ENCODE results near the gene TMEM80.

DNA sequence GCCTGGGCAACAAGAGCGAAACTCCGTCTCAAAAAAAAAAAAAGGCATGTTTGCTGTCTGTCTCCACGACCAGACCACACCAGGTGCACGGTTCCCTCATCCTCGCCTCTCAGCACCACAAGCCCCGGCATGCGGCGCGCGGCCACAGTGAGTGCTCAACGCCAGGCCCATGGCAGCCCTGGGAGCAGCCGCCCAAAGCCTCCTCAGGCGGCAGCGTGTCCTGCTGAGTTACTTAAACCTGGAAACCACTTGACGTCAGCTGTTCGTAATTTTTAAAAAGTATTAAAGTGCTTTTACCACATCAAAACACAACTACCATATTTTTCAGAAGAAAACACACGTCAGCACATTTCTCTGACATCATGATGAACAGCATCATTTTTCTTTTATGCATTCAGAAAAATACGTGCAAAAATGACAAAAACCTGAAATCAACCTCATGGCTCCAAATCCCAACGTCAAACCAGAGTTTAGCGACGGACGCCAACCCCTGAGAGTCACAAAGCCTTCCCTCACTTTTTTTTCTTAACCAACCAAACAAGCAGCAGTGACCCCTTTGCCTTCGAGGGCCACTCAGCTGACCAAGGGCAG lies 2.7 kb upstream of the TMEM80 start:
- TF ChIP-seq, protein P1, sequence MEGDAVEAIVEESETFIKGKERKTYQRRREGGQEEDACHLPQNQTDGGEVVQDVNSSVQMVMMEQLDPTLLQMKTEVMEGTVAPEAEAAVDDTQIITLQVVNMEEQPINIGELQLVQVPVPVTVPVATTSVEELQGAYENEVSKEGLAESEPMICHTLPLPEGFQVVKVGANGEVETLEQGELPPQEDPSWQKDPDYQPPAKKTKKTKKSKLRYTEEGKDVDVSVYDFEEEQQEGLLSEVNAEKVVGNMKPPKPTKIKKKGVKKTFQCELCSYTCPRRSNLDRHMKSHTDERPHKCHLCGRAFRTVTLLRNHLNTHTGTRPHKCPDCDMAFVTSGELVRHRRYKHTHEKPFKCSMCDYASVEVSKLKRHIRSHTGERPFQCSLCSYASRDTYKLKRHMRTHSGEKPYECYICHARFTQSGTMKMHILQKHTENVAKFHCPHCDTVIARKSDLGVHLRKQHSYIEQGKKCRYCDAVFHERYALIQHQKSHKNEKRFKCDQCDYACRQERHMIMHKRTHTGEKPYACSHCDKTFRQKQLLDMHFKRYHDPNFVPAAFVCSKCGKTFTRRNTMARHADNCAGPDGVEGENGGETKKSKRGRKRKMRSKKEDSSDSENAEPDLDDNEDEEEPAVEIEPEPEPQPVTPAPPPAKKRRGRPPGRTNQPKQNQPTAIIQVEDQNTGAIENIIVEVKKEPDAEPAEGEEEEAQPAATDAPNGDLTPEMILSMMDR (IDR thresholded peaks at IDR 0.05 in 2 of 3, conservative IDR thresholded peaks at IDR 0.05 in 1 of 3; ENCODE audit: insufficient read depth in 2 of 3, low read depth in 1 of 3, low read length in 3 of 3) = no peak
- TF ChIP-seq EZH2 (IDR thresholded peaks at IDR 0.05; ENCODE audit: borderline replicate concordance, low read depth, low read length) (no peak), FOS (IDR thresholded peaks at IDR 0.05; ENCODE audit: extremely low read depth, insufficient read length) (no peak), MAFK (IDR thresholded peaks at IDR 0.05; ENCODE audit: low read length) (peak; percentile 91), PCBP1 (IDR thresholded peaks at IDR 0.05; ENCODE audit: low read depth, low read length, poor library complexity, severe bottlenecking) (no peak), CEBPB (tag; IDR thresholded peaks at IDR 0.05) (no peak), ZSCAN29 (IDR thresholded peaks at IDR 0.05) (no peak)
- TF ChIP-seq, protein P2, sequence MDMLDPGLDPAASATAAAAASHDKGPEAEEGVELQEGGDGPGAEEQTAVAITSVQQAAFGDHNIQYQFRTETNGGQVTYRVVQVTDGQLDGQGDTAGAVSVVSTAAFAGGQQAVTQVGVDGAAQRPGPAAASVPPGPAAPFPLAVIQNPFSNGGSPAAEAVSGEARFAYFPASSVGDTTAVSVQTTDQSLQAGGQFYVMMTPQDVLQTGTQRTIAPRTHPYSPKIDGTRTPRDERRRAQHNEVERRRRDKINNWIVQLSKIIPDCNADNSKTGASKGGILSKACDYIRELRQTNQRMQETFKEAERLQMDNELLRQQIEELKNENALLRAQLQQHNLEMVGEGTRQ (CRISPR knock-in tag; IDR thresholded peaks at IDR 0.05) = no peak
- TF ChIP-seq, protein P3, sequence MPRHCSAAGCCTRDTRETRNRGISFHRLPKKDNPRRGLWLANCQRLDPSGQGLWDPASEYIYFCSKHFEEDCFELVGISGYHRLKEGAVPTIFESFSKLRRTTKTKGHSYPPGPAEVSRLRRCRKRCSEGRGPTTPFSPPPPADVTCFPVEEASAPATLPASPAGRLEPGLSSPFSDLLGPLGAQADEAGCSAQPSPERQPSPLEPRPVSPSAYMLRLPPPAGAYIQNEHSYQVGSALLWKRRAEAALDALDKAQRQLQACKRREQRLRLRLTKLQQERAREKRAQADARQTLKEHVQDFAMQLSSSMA (CRISPR knock-in tag; IDR thresholded peaks at IDR 0.05) = no peak
- TF ChIP-seq, protein P4, sequence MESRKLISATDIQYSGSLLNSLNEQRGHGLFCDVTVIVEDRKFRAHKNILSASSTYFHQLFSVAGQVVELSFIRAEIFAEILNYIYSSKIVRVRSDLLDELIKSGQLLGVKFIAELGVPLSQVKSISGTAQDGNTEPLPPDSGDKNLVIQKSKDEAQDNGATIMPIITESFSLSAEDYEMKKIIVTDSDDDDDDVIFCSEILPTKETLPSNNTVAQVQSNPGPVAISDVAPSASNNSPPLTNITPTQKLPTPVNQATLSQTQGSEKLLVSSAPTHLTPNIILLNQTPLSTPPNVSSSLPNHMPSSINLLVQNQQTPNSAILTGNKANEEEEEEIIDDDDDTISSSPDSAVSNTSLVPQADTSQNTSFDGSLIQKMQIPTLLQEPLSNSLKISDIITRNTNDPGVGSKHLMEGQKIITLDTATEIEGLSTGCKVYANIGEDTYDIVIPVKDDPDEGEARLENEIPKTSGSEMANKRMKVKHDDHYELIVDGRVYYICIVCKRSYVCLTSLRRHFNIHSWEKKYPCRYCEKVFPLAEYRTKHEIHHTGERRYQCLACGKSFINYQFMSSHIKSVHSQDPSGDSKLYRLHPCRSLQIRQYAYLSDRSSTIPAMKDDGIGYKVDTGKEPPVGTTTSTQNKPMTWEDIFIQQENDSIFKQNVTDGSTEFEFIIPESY (CRISPR knock-in tag; IDR thresholded peaks at IDR 0.05) = peak; percentile 93
- TF ChIP-seq, protein P5, sequence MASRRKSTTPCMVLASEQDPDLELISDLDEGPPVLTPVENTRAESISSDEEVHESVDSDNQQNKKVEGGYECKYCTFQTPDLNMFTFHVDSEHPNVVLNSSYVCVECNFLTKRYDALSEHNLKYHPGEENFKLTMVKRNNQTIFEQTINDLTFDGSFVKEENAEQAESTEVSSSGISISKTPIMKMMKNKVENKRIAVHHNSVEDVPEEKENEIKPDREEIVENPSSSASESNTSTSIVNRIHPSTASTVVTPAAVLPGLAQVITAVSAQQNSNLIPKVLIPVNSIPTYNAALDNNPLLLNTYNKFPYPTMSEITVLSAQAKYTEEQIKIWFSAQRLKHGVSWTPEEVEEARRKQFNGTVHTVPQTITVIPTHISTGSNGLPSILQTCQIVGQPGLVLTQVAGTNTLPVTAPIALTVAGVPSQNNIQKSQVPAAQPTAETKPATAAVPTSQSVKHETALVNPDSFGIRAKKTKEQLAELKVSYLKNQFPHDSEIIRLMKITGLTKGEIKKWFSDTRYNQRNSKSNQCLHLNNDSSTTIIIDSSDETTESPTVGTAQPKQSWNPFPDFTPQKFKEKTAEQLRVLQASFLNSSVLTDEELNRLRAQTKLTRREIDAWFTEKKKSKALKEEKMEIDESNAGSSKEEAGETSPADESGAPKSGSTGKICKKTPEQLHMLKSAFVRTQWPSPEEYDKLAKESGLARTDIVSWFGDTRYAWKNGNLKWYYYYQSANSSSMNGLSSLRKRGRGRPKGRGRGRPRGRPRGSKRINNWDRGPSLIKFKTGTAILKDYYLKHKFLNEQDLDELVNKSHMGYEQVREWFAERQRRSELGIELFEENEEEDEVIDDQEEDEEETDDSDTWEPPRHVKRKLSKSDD (conservative IDR thresholded peaks at IDR 0.05; ENCODE audit: low read length) = no peak
